CD4-positive, alpha-beta memory T cell (primary cell): ENCODE measurements around the gene DLX6. TPM values are rescaled to one million over a fixed set of nuclear protein-coding genes. Genes with fewer than 3 reads are reported as not detected.

Experiments
- CTCF ChIA-PET: fragments of 350-600 bp; sonication (Branson Sonifier 250); formaldehyde crosslinking; loops from one replicate; lab custom pipeline; 2021; ENCODE audit warnings: inconsistent platforms; ENCODE audit not compliant: partially characterized antibody; lab: Charles Lee
- POLR2A ChIA-PET: fragments of 350-600 bp; sonication (Branson Sonifier 250); formaldehyde crosslinking; loops from one replicate; lab custom pipeline; 2021; ENCODE audit not compliant: partially characterized antibody; lab: Charles Lee
- DNase-seq, 5 donors: peaks; one replicate each; pipeline versions ENCODE4 v3.0.0 to v3.0.0-alpha.2; 2020 to 2022; ENCODE audit warnings: mixed read lengths in 1 of 5
- H3K27ac ChIP-seq: one replicate; pipeline ENCODE4 v1.7.0; 2013; ENCODE audit warnings: low read depth, low read length
- H3K27me3 ChIP-seq: 2 replicates; pipeline ENCODE4 v1.7.0; 2013; ENCODE audit warnings: mild to moderate bottlenecking, low read length, moderate library complexity; ENCODE audit not compliant: insufficient read depth
- H3K36me3 ChIP-seq: 2 replicates; pipeline ENCODE4 v1.7.0; 2013; ENCODE audit warnings: mild to moderate bottlenecking, low read length, moderate library complexity; ENCODE audit not compliant: insufficient read depth
- H3K4me1 ChIP-seq: 2 replicates; pipeline ENCODE4 v1.7.0; 2013; ENCODE audit warnings: mild to moderate bottlenecking, low read length, moderate library complexity; ENCODE audit not compliant: insufficient read depth
- H3K4me3 ChIP-seq, 2 donors: one replicate each; pipeline ENCODE4 v1.7.0; 2013; ENCODE audit warnings: low read length in 2 of 2, mild to moderate bottlenecking in 1 of 2
- H3K9me3 ChIP-seq, 2 donors: one replicate each; pipeline ENCODE4 v1.7.0; 2013; ENCODE audit warnings: low read length in 2 of 2, control low read depth in 1 of 2; ENCODE audit not compliant: control insufficient read depth in 1 of 2
- H3K27ac Mint-ChIP-seq, 7 donors: one replicate each; pipeline ENCODE4 v1.8.0; 2020 to 2021; ENCODE audit warnings: mixed read lengths in 7 of 7, mild to moderate bottlenecking in 6 of 7, inconsistent platforms in 3 of 7, moderate library complexity in 3 of 7
- H3K27me3 Mint-ChIP-seq, 2 donors: one replicate each; pipeline ENCODE4 v1.8.0; 2020 to 2021; ENCODE audit warnings: mixed read lengths in 2 of 2
- H3K36me3 Mint-ChIP-seq, 2 donors: one replicate each; pipeline ENCODE4 v1.8.0; 2020 to 2021; ENCODE audit warnings: mixed read lengths in 2 of 2, inconsistent platforms in 1 of 2, mild to moderate bottlenecking in 1 of 2
- H3K4me1 Mint-ChIP-seq, 4 donors: one replicate each; pipeline ENCODE4 v1.8.0; 2020 to 2021; ENCODE audit warnings: mixed read lengths in 4 of 4, mild to moderate bottlenecking in 1 of 4
- H3K4me3 Mint-ChIP-seq, 8 donors: one replicate each; pipeline ENCODE4 v1.8.0; 2020 to 2021; ENCODE audit warnings: mixed read lengths in 8 of 8, mild to moderate bottlenecking in 7 of 8, moderate library complexity in 6 of 8, inconsistent platforms in 3 of 8
- H3K9me3 Mint-ChIP-seq, 8 donors: one replicate each; pipeline ENCODE4 v1.8.0; 2020 to 2021; ENCODE audit warnings: mixed read lengths in 8 of 8, mild to moderate bottlenecking in 5 of 8, inconsistent platforms in 3 of 8, moderate library complexity in 1 of 8
- intact Hi-C: fragments of 100-400 bp; cut with micrococcal nuclease; formaldehyde crosslinking; loops from one replicate; pipeline ENCODE4 v1.15.1; 2023
- polyA plus RNA-seq, 2 donors: library from polyadenylated mRNA; unstranded; fragments of 300-500 nt; fragmentation: Illumina TruSeq; gene quantifications; one replicate each; pipeline ENCODE4 v1.2.3, GENCODE V29; 2021
- total RNA-seq, 2 experiments: library from RNA; stranded (reverse); gene quantifications; one replicate each; pipeline ENCODE4 v1.2.3, GENCODE V29; 2021

DLX6 gene
- total and polyA plus RNA-seq, 4 experiments from 2014 or later, result not detected

DNA sequence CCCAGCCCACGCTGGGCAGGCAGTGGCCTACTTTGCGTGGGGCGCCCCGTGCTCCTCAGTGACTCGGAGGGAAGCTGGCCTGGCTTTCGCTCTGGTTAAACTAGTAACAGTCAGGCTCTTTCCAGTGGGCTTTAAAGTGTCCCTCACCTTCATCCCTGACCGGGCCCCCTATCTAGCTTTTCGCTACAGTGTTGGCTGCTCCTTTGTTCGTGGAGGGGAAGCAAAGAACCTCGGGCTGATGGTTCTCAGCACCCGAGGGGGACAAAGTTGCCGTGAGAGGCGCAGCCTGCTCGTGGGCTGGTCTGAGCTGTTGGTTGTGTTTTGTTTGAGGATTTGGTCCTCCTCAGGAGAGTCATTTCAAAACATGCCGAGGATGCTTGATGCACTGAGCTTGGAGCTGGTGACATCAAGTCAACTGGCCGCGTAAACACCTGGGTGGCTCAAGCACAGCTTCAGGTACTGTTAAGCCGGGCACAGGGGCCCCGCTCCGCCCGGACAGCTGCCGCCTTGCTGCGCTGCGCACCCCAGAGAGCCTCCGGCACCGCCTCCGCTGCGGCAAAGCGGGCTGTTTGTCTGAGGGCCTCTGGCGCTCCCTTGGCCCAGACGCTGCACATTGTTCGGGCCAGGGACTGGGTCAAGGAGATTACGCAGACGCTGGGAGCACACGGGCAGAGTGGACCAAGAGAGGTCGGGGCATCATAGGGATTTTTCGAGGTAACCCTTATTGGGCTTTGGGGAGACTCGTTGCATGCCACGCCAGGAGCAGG, 1.6 kb downstream of the DLX6 start:
- Histone ChIP-seq H3K27ac (no peak overlapping the region), H3K9me3 (no peaks in the 10 kb centered on the region), H3K4me1 (peaks cover 29% of the 10 kb centered on the region), H3K4me3 (no peak overlapping the region), H3K27me3 (peaks cover 71% of the 10 kb centered on the region), H3K36me3 (no peaks in the 10 kb centered on the region)
- Mint-ChIP-seq H3K27me3 (peaks cover 66 to 69% of the 10 kb centered on the region in 2 donors), H3K36me3 (peaks cover 0 to 9% of the 10 kb centered on the region in 2 donors), H3K27ac (peak overlapping the region in 2 of 7 donors; percentile 57 to 59), H3K4me1 (peaks cover 2 to 28% (median 13%) of the 10 kb centered on the region in 4 donors), H3K9me3 (peaks cover 0 to 24% (median 13%) of the 10 kb centered on the region in 8 donors), H3K4me3 (peak overlapping the region; percentile 64 to 89 (median 82))
- ChIA-PET CTCF (no interaction called here), POLR2A (no interaction called here)
- DNase-seq, result no peak
- intact Hi-C loops, result no loop called here

DNA sequence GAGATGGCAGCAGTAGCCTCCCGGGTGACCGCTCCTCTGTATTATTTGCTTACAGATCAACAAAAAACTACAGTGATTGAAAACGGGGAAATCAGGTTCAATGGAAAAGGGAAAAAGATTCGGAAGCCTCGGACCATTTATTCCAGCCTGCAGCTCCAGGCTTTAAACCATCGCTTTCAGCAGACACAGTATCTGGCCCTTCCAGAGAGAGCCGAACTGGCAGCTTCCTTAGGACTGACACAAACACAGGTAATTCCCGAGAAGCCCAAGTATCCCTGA, 2.2 kb downstream of the DLX6 start:
- Mint-ChIP-seq H3K36me3 (peaks cover 0 to 9% of the 10 kb centered on the region in 2 donors), H3K4me3 (peak overlapping the region in 5 of 8 donors; percentile 6 to 89 (median 21)), H3K9me3 (peaks cover 0 to 22% (median 14%) of the 10 kb centered on the region in 8 donors), H3K27ac (no peak overlapping the region), H3K4me1 (peaks cover 3 to 28% (median 13%) of the 10 kb centered on the region in 4 donors), H3K27me3 (peaks cover 66% of the 10 kb centered on the region in 2 donors)
- DNase-seq, result no peak
- peaks cover 71% of the 10 kb centered on the region for H3K27me3 ChIP-seq
- H3K27ac ChIP-seq, result no peak overlapping the region
- no peak overlapping the region for H3K4me3 ChIP-seq
- ChIA-PET CTCF (no interaction called here), POLR2A (no interaction called here)
- H3K36me3 ChIP-seq, result no peaks in the 10 kb centered on the region
- H3K9me3 ChIP-seq, result no peaks in the 10 kb centered on the region
- H3K4me1 ChIP-seq, result peaks cover 29% of the 10 kb centered on the region
- intact Hi-C loops, result no loop called here

DNA sequence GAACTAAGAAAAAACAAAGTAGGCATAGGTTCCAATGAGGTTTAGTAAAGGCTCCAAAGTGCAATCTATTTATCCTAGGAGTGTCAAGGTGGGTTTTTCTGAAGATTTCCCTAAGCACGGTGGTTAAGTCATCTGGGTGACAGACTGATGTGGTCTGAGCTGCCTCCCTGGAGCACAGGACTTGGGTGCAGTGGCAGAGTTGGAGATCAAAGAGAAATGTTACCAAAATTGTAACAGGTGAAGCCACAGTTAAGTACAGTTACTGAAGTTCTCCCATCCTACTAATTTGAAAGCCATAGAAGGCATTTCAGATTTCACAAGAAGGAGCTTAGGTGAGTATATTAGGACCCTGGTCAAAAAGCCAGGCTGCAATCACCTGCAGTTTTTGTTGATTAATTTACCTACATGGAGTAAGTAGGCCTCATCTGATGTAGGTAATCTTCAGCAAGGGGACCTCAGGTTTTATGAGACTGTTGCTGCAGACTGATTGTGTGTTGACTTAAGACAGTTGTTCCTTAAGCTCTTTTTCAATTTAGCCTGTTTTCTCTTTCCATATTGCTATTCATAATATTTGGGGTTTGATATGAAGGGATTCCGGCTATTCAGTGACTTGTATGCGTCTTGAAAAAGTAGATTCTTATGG, 3.0 kb downstream of the DLX6 start:
- no peaks in the 10 kb centered on the region for H3K9me3 ChIP-seq
- POLR2A ChIA-PET, result no interaction called here
- no peak overlapping the region for H3K27ac ChIP-seq
- intact Hi-C loops, result no loop called here
- Mint-ChIP-seq H3K27ac (no peak overlapping the region), H3K36me3 (peaks cover 0 to 9% of the 10 kb centered on the region in 2 donors), H3K4me3 (no peak overlapping the region), H3K9me3 (peaks cover 0 to 21% (median 14%) of the 10 kb centered on the region in 8 donors), H3K27me3 (peaks cover 66 to 68% of the 10 kb centered on the region in 2 donors), H3K4me1 (peaks cover 3 to 21% (median 13%) of the 10 kb centered on the region in 4 donors)
- no peaks in the 10 kb centered on the region for H3K36me3 ChIP-seq
- peaks cover 29% of the 10 kb centered on the region for H3K4me1 ChIP-seq
- H3K4me3 ChIP-seq, result no peak overlapping the region
- CTCF ChIA-PET, result no interaction called here
- H3K27me3 ChIP-seq, result peaks cover 66% of the 10 kb centered on the region
- DNase-seq, result no peak

DNA sequence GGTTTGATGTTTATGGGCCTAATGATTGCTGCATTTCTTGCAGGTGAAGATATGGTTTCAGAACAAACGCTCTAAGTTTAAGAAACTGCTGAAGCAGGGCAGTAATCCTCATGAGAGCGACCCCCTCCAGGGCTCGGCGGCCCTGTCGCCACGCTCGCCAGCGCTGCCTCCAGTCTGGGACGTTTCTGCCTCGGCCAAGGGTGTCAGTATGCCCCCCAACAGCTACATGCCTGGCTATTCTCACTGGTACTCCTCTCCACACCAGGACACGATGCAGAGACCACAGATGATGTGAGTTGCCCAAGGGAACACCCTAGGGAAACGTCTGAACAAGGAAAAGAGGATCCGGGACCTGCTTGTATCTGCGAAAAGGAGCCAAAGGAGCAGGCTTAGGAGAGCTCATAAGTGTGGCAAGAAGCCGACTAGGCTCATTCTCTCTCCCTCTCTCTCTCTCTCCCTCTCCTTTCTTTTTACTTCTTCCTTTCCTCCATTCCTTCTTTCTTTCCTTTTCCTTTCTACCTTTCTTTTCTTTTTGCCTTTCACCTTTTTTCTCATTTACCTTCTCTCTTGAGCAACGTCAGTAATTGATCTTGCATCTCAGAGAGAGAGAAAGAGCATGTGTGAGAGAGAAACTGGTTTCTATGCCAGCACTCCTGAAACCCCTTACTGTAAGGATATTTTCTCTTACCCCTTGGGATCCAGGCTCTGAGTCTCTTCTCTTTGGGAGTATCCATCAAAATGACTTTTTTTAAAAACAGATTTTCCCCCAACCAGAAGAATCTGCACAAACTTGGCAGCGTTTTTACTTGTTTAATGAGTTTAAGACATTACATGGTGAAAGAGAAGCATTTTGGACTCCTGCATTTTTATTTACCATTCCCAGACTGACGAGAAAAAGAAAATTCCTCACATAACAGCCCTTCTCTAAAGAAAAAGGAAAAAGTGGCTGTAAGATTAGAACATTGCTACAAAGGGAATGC, 4.7 kb downstream of the DLX6 start:
- POLR2A ChIA-PET, result no interaction called here
- H3K9me3 Mint-ChIP-seq, result peaks cover 0 to 26% (median 15%) of the 10 kb centered on the region in 8 donors
- no peaks in the 10 kb centered on the region for H3K9me3 ChIP-seq
- H3K27ac Mint-ChIP-seq, result no peak overlapping the region
- no peak overlapping the region for H3K27ac ChIP-seq
- H3K27me3 Mint-ChIP-seq, result peaks cover 74% of the 10 kb centered on the region in 2 donors
- no peak overlapping the region for H3K4me3 ChIP-seq
- no peak overlapping the region for H3K4me3 Mint-ChIP-seq
- H3K36me3 ChIP-seq, result no peaks in the 10 kb centered on the region
- peaks cover 13% of the 10 kb centered on the region for H3K4me1 ChIP-seq
- H3K36me3 Mint-ChIP-seq, result peaks cover 0 to 9% of the 10 kb centered on the region in 2 donors
- H3K4me1 Mint-ChIP-seq, result peaks cover 1 to 10% (median 6%) of the 10 kb centered on the region in 4 donors
- intact Hi-C loops, result no loop called here
- H3K27me3 ChIP-seq, result peaks cover 66% of the 10 kb centered on the region
- no peak for DNase-seq
- CTCF ChIA-PET, result no interaction called here

DNA sequence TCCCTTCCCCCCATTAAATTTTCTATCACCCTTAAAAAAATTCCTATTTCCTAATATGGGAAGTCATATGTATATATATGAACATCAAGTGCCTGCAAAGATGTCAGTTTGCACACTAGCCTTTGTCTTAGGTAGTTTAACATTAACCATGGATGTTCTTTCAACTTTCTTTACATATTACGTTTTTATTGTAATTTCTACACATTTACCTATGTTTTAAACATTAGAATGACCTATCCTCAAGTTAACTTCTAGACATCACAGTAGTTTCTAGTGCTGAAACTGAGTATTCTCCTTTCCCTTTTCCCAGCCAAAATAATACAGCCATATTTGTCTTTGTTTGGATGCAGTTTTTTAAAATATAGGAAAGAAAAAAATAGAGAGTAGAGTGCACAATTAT, 5.8 kb downstream of the DLX6 start:
- Mint-ChIP-seq H3K4me3 (no peak overlapping the region), H3K9me3 (peaks cover 0 to 26% (median 15%) of the 10 kb centered on the region in 8 donors), H3K36me3 (peaks cover 0 to 9% of the 10 kb centered on the region in 2 donors), H3K27ac (peak overlapping the region in 1 of 7 donors; percentile 22), H3K27me3 (peaks cover 80 to 81% of the 10 kb centered on the region in 2 donors), H3K4me1 (peaks cover 3 to 9% (median 6%) of the 10 kb centered on the region in 4 donors)
- no peaks in the 10 kb centered on the region for H3K9me3 ChIP-seq
- no peak overlapping the region for H3K27ac ChIP-seq
- no peak overlapping the region for H3K4me3 ChIP-seq
- DNase-seq, result no peak
- intact Hi-C loops, result no loop called here
- H3K36me3 ChIP-seq, result no peaks in the 10 kb centered on the region
- POLR2A ChIA-PET, result no interaction called here
- H3K27me3 ChIP-seq, result peaks cover 76% of the 10 kb centered on the region
- peaks cover 9% of the 10 kb centered on the region for H3K4me1 ChIP-seq
- CTCF ChIA-PET, result no interaction called here

DNA sequence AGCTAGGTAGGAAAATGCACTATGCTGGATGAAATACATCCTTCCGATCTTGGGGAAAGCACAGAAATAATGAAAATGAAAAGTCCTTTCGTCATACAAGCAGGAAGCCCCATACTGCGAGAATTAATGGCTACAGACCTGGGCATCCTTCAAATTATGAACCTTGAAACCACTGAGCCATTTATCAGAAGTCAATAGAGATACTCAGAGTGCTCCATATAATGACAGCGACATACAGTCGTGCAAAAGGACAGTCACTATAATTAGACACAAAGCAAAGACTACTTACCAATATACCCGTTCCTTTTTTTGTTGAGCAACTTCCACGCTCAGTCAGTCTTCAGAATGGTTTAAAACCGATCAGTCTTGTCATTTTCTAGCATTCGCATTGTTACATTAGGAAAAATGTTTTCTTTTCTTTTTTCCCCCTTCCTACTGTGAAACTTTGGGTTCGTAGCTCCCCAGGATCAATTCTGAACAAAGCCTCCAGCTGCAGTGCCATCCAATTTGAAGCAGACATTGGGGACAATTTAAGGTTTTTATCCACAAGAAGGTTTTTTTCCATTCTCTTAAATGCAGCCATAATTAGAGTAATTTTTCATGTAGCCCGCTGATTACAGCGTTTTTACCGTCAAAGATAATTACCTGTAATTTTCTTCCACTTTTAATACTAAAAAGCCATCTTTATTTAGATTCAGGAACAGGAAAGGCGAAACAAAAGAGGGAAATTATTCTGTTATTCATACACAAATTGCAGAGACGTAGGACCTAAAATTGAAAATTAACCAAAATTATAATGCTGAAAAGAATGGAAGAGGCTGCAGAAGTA, 6.4 kb downstream of the DLX6 start:
- no peak for DNase-seq
- H3K4me3 ChIP-seq, result no peak overlapping the region
- Mint-ChIP-seq H3K36me3 (peaks cover 0 to 9% of the 10 kb centered on the region in 2 donors), H3K4me3 (no peak overlapping the region), H3K27ac (no peak overlapping the region), H3K27me3 (peaks cover 80 to 84% of the 10 kb centered on the region in 2 donors), H3K4me1 (peaks cover 3 to 6% (median 5%) of the 10 kb centered on the region in 4 donors), H3K9me3 (peaks cover 0 to 26% (median 15%) of the 10 kb centered on the region in 8 donors)
- ChIA-PET CTCF (no interaction called here), POLR2A (no interaction called here)
- intact Hi-C loops, result no loop called here
- H3K27me3 ChIP-seq, result peaks cover 78% of the 10 kb centered on the region
- H3K27ac ChIP-seq, result no peak overlapping the region
- H3K9me3 ChIP-seq, result no peaks in the 10 kb centered on the region
- H3K36me3 ChIP-seq, result no peaks in the 10 kb centered on the region
- peaks cover 6% of the 10 kb centered on the region for H3K4me1 ChIP-seq
